Tibial nerve (tissue), 4 donors: Measurements from ENCODE around the gene PLXDC2. TPM values are rescaled to one million over a fixed set of nuclear protein-coding genes. Genes with fewer than 3 reads are reported as not detected.

ENCODE experiments used
- DNase-seq, 2 donors: peaks; one replicate each; pipeline ENCODE4 v3.0.0-alpha.2; 2019; ENCODE audit warnings: low spot score in 2 of 2
- H3K27ac ChIP-seq, 4 donors: fragments of 200-600 bp; sonication (generic) in 3 of 4; one replicate each; pipeline ENCODE4 v1.5.1; 2017 to 2019; ENCODE audit warnings: mild to moderate bottlenecking in 1 of 4
- H3K27me3 ChIP-seq, 2 donors: fragments of 200-600 bp; sonication (generic) in 1 of 2; one replicate each; pipeline versions ENCODE4 v1.5.1 to v1.6.0; 2017 to 2019
- H3K36me3 ChIP-seq, 3 donors: fragments of 200-600 bp; sonication (generic); one replicate each; pipeline ENCODE4 v1.5.1; 2018 to 2019
- H3K4me1 ChIP-seq, 4 donors: fragments of 200-600 bp; sonication (generic) in 3 of 4; one replicate each; pipeline ENCODE4 v1.5.1; 2017 to 2019
- H3K4me3 ChIP-seq, 4 donors: fragments of 200-600 bp; sonication (generic) in 3 of 4; one replicate each; pipeline ENCODE4 v1.5.1; 2017 to 2019; ENCODE audit warnings: mild to moderate bottlenecking in 1 of 4, moderate library complexity in 1 of 4
- H3K9me3 ChIP-seq, 4 donors: fragments of 200-600 bp; sonication (generic) in 3 of 4; one replicate each; pipeline ENCODE4 v1.5.1; 2017 to 2019
- EP300 ChIP-seq, 2 donors: sonication (generic); formaldehyde crosslinking; IDR thresholded peaks; one replicate each; pipeline ENCODE4 v1.6.1; 2017; ENCODE audit warnings: antibody characterized with exemption in 2 of 2, mild to moderate bottlenecking in 1 of 2
- POLR2A ChIP-seq, 2 donors: fragments of 450-650 bp; IDR thresholded peaks; one replicate each; pipeline ENCODE4 v1.6.1; 2017; ENCODE audit warnings: antibody characterized with exemption in 2 of 2, mild to moderate bottlenecking in 2 of 2, moderate library complexity in 2 of 2
- WGBS, 2 donors: methylation state at CpG; one replicate each; pipeline ENCODE4 v1.1.5; 2018; 5-methylcytosine and 5-hydroxymethylcytosine counted together
- total RNA-seq, 4 donors: library from RNA; depleted of rRNA; stranded (reverse); fragments of >200 nt; gene quantifications; one replicate each; pipeline ENCODE4 v1.1.0, GENCODE V29; 2016
- TF ChIP-seq, protein P1 (sequence below), 5 experiments: fragments of 200-600 bp in 3 of 5; fragments of 450-650 bp in 2 of 5; sonication (generic) in 3 of 5; IDR thresholded peaks; one replicate each; pipeline ENCODE4 v1.5.1; 2016 to 2019; ENCODE audit warnings: antibody characterized with exemption in 5 of 5, mild to moderate bottlenecking in 3 of 5, moderate library complexity in 2 of 5

PLXDC2 gene
- total RNA-seq, 4 donors from 2014 or later: 55.2 to 79.2 (median 74.5) TPM

DNA sequence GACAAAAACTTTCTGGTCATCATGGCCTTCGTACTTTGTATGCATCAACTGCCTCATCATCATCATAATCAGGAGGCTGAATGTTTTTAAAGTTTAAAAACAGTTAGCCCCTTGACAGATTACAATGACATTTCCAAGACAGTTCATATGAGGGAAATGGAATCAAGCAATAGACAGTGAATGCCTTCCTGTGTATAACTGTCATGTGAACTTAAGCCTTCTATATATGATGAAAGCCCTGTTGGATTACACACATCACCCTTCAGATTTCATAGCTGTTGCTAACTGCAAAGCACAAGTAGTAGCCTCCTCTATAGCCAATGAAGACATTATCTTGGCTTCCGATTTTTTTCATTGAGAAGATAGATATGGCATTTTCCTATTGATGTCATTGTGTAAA is 154.0 kb downstream of the PLXDC2 start:
- peaks cover 0 to 29% (median 7%) of the 10 kb centered on the region in 4 donors for H3K4me1 ChIP-seq
- no peak overlapping the region for H3K4me3 ChIP-seq
- H3K27me3 ChIP-seq: no peaks in the 10 kb centered on the region
- H3K36me3 ChIP-seq: no peaks in the 10 kb centered on the region
- no peaks in the 10 kb centered on the region for H3K9me3 ChIP-seq
- TF ChIP-seq, protein P1, sequence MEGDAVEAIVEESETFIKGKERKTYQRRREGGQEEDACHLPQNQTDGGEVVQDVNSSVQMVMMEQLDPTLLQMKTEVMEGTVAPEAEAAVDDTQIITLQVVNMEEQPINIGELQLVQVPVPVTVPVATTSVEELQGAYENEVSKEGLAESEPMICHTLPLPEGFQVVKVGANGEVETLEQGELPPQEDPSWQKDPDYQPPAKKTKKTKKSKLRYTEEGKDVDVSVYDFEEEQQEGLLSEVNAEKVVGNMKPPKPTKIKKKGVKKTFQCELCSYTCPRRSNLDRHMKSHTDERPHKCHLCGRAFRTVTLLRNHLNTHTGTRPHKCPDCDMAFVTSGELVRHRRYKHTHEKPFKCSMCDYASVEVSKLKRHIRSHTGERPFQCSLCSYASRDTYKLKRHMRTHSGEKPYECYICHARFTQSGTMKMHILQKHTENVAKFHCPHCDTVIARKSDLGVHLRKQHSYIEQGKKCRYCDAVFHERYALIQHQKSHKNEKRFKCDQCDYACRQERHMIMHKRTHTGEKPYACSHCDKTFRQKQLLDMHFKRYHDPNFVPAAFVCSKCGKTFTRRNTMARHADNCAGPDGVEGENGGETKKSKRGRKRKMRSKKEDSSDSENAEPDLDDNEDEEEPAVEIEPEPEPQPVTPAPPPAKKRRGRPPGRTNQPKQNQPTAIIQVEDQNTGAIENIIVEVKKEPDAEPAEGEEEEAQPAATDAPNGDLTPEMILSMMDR (IDR thresholded peaks at IDR 0.05): no peak
- TF ChIP-seq EP300 (IDR thresholded peaks at IDR 0.05): no peak
- no peak for TF ChIP-seq POLR2A (IDR thresholded peaks at IDR 0.05)
- no peak overlapping the region for H3K27ac ChIP-seq
- 73 to 85% methylated on average over 2 of the region's 2 CpGs for WGBS, 2 donors
- no peak for DNase-seq

DNA sequence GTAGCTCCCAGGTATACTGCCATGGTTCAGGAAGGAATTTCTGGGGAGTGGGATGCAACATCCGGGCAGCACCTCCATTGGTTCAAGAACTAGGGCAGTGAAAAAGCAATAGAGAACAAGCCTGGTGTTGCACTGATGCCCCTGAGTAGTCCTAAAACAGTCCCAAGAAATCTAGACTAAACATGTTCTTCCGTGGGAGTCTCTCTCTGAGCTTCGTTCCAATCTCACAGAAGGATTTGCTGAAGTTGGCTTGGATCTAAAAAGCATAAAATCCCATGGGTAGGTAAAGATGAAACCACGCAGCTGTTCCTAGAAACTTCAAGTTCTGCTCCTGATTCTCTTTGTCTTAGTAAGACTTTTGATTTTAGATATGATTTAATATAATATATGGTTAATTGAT is 154.5 kb downstream of the PLXDC2 start:
- DNase-seq: no peak
- Histone ChIP-seq H3K27me3 (no peaks in the 10 kb centered on the region), H3K4me1 (peaks cover 0 to 29% (median 7%) of the 10 kb centered on the region in 4 donors), H3K36me3 (no peaks in the 10 kb centered on the region), H3K27ac (no peak overlapping the region), H3K9me3 (no peaks in the 10 kb centered on the region), H3K4me3 (no peak overlapping the region)
- WGBS, 2 donors: 64 to 66% methylated on average over 4 of the region's 4 CpGs
- TF ChIP-seq, protein P1 (IDR thresholded peaks at IDR 0.05): no peak
- TF ChIP-seq EP300 (IDR thresholded peaks at IDR 0.05): no peak
- no peak for TF ChIP-seq POLR2A (IDR thresholded peaks at IDR 0.05)

DNA sequence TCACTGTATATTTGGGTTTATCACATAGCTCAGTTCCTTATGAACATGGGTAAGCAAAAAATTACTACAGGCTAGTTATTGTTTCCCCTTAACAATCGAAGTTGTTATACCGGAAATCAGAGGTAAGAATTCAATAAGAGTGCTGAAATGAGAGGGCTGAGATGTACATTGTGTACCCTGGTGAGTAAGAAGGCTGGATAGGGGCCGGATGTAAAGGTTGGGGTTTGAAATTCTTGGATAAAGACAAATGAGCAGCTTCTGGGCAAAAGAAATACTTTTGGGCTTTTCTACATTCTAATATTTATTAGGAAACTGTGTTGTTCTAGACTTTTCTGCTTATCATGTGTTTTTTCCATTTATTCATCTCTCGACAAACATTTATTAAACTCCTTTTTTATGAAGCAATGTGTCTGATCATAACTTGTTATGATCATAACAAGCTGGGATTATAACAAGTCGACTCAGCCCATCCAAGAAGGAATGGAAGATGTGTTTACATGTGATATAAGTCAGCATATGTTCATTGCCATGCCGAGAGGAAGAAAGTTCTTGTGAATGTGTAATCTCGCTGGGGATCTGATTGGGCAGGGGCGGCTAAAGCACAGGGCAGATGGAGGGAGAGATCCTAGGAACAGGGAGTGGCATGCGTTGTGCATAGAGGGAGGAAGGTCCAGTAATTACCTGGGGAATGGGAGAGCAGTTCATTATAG is 155.3 kb downstream of the PLXDC2 start:
- H3K4me1 ChIP-seq: peaks cover 0 to 29% (median 7%) of the 10 kb centered on the region in 4 donors

DNA sequence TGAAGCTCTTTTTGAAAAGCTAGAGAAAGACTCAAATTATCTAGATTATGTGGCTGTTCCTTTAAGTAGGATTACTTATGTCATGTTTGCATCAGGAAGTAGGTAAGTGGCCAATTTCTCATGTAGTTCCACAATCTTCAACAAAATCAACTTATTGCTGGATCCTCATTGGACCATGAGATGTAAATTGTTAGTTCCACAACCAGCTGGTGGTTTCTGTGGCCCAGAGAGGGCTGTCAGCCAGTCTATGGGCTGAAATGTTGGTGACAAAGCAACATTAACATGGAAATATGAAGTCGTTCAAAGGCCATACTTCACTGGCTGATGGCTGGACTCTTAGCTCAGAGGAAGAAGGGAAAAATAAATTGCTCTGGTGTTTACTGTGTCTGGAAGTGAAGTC is 157.9 kb downstream of the PLXDC2 start:
- H3K36me3 ChIP-seq: no peaks in the 10 kb centered on the region
- peaks cover 0 to 13% (median 7%) of the 10 kb centered on the region in 4 donors for H3K4me1 ChIP-seq
- no peaks in the 10 kb centered on the region for H3K9me3 ChIP-seq
- H3K27me3 ChIP-seq: no peaks in the 10 kb centered on the region
- no peak overlapping the region for H3K27ac ChIP-seq
- H3K4me3 ChIP-seq: no peak overlapping the region
- no peak for DNase-seq
- no peak for TF ChIP-seq EP300 (IDR thresholded peaks at IDR 0.05)
- no peak for TF ChIP-seq POLR2A (IDR thresholded peaks at IDR 0.05)
- TF ChIP-seq, protein P1 (IDR thresholded peaks at IDR 0.05): no peak
- 46 to 48% methylated on average over 1 of the region's 1 CpG for WGBS, 2 donors

More for the DNA sequence above, 155.3 kb downstream of the PLXDC2 start:
- no peak overlapping the region for H3K27ac ChIP-seq
- TF ChIP-seq, protein P1 (IDR thresholded peaks at IDR 0.05): no peak
- TF ChIP-seq EP300 (IDR thresholded peaks at IDR 0.05) (no peak), POLR2A (IDR thresholded peaks at IDR 0.05) (no peak)
- DNase-seq: no peak
- WGBS, 2 donors: 67% methylated on average over 9 of the region's 9 CpGs
- H3K36me3 ChIP-seq: no peaks in the 10 kb centered on the region
- H3K27me3 ChIP-seq: no peaks in the 10 kb centered on the region
- no peaks in the 10 kb centered on the region for H3K9me3 ChIP-seq
- no peak overlapping the region for H3K4me3 ChIP-seq

DNA sequence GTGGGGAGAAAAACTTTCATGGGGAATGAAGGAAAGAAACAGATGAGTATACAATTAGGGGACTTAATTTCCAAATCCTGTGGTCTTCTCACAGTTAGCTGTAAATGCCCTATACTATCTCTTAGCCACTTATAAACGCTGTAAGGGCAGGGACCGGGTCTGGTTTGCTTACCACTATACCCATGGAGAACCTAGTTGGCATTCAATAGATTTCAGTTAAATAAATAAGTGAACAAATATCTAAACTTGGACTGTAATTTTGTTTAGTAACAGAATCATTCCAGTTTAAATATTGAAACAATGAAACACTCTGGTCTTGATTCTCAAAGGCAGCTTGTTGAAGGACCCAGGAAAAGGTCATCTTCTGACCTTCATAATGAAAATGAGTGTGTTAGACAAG is 158.3 kb downstream of the PLXDC2 start:
- Histone ChIP-seq H3K36me3 (no peaks in the 10 kb centered on the region), H3K27me3 (no peaks in the 10 kb centered on the region), H3K27ac (no peak overlapping the region), H3K4me1 (peaks cover 0 to 16% (median 7%) of the 10 kb centered on the region in 4 donors), H3K4me3 (no peak overlapping the region), H3K9me3 (no peaks in the 10 kb centered on the region)
- WGBS, 2 donors: 51 to 65% methylated on average over 2 of the region's 2 CpGs
- TF ChIP-seq EP300 (IDR thresholded peaks at IDR 0.05): no peak
- TF ChIP-seq, protein P1 (IDR thresholded peaks at IDR 0.05): no peak
- TF ChIP-seq POLR2A (IDR thresholded peaks at IDR 0.05): no peak
- DNase-seq: no peak
